GM18517 (cell line): Measurements from ENCODE around the gene SLC12A1.
"Not testable (repeated sequence)": the region's sequence is repeated elsewhere in the genome, so short reads cannot be mapped to it uniquely, and the experiment has no call there.

Experiments
- ATAC-seq: cut with Tn5 transposase; IDR thresholded peaks from one replicate; pipeline ENCODE4 v1.9.1; 2021; ENCODE audit warnings: mild to moderate bottlenecking, moderate library complexity; ENCODE audit not compliant: unreplicated experiment

SLC12A1 gene

DNA sequence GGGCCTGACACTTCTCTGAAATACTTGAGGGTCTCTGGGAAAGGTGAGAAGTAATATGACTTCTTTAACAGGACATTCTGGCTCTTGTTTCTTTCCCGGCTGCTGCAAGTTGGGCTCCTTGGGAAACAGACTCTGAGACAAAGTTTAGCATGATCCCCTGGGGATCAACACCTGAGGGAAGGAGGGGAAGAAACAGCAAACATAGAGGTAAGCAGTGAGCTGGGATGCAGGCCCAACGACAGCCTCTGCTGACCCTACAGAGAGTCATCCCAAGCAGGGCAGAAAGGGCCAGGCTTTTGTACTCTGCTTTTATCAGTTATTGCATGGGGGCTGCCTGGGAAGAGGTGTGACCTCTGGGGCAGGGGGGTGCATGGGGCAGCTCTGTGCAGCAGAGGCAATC lies 98.3 kb downstream of the SLC12A1 start:
- no peak for ATAC-seq

DNA sequence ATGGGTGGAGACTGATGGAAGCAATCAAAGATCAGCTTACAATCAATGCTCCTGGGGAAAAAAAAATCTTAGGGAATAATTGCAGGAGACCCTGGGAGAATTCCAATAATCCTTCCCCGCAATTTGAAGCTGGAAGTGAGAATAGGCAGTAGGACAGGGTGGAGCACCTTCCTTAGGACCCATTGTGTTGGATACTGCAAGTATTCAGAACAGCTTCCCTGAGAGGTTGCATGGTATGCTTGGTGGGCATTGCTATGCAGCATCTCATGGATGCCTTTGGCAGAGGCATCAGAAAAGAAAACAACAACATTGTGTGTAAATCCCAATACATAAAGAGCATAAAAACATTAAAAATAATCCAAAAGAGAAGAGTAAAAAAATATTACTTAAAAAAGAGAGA lies 100.5 kb downstream of the SLC12A1 start:
- no peak for ATAC-seq

DNA sequence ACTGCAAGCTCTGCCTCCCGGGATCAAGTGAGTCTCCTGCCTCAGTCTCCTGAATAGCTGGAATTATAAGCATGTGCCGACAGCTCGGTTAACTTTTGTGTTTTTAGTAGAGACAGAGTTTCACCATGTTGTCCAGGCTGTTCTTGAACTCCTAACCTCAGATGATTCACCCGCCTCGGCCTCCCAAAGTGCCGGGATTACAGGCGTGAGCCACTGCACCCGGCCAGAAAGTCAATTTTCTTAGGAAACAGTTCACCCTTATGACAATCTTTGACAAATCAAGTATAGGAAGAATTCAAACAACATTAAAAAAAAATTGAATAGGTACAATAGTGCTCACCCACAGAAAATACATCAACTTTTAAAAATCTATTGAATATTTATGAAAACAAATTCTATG lies 101.5 kb downstream of the SLC12A1 start:
- ATAC-seq: no peak

DNA sequence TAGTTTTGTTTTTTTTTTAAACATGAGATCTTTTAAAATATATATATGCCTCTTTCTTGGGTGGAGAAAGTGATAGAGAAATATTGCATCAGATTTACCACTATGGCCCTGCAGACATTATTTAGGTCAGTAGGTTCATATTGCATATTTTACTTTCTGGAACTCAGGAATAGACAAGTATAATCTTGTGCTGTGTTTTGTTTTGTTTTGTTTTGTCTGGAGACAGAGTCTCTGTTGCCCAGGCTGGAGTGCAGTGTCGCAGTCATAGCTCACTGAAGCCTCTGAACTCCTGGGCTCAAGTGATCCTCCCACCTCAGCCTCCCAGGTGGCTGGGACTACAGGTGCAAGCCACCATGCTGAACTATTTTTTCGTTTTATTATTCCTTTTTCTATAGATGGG lies 103.6 kb downstream of the SLC12A1 start:
- no peak for ATAC-seq

DNA sequence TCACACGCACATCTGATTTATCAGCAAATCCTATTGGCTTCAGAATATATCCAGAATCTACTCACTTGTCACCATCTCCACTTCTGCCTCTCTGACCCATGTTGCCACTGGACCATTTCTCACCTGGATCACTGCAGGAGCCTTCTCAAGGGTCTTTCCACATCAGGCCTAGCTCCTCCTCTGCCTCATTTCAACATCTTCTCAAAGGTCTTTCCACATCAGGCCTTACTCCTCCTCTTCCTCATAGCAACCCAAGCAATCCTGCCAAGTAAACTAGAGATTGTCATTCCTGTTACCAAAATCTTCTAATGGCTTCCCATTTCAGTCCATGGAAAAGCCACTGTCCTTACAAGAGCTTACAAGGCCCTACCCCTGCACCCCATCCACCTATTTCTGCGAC lies 107.1 kb downstream of the SLC12A1 start:
- ATAC-seq: no peak

DNA sequence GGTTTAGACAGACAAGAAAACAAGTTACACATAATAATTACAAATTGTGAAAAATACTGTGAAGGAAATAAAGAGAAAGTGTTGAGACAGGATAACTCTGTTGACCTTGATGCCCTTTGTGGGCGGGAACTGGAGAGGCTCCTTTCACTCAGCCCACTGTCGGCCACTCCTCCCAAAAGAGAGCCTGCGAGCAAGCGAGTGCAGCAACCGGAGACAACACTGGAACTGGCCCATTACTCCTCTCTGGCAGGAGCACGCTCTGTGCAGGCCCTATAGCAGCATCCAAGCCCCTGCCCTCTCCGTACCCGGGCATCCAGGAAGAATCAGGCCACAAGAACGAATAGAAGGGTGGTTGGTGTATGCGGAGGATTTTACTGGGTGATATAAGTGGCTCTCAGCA lies 108.9 kb downstream of the SLC12A1 start:
- no peak for ATAC-seq

DNA sequence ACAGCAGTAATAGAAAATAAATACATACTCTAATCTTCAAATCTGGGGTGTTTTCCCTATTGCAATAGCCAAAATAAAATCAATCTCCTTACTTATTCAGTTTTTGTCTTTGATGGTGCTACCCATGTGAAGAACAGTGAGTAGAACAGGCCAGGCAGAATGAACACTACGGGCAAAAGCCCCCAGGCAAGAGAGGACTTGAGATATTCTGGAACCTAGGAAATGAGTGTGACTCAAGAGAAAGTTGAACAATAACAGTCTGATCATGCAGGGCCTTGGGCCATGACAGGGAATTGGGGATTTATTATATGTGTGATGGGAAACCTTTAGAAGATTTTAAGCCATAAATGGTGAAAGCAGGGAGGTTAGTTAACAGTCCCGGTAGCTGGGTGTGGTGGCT lies 111.1 kb downstream of the SLC12A1 start:
- ATAC-seq: no peak

DNA sequence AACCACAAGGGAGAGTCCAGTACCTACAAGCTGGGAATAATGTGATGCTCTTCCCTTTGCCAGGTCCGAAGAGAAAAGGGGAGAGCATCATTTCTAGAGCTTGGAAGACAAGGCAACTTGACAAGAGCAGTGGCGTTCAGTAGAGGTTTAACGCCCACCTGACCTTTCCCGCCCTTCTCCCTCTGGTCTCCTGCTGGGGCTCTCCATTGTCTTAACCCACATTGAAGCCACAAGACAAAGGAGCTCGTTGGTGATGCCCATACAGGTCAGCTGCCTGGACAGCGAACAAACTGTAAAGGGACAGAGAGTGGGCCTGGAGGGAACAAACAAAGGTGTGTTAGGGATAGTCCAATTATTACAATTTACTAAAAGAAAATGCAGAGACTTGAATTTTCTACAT lies 112.0 kb downstream of the SLC12A1 start:
- no peak for ATAC-seq

DNA sequence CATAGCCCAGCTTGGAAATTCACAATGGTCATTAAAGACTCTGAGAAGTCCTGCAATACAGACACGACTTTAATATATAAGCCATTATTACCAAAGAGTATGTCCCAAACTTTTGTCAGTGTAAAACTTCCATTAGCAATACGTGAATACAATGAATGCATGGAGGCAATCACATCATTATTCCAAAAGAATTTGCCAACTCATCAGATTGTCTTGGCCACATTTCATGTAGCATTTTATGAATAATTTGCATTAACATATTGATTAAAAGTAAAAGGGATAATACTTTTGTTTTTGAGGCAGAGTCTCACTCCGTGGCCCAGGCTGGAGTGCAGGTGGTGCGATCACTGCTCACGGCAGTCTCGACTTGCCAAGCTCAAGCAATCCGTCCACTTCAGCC lies 117.2 kb downstream of the SLC12A1 start:
- no peak for ATAC-seq

DNA sequence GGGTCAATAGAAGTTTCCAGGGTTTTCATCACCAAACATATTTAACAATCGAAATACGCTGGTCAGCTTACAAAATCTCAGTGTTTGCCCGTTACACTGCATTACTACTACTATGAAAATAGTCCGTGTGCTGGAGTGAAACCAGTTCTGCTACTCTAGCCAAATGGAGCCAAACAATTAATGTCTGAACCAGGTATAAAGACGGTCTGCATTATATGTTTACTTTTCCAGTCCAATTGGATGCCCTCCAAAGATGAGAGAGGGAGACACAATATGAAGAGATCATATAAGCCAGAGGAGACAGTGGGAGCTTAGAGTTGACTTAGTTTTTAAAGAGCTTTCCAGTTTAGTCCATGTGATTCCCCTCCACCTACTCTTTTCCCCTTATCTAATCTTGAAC lies 118.8 kb downstream of the SLC12A1 start:
- ATAC-seq: no peak

DNA sequence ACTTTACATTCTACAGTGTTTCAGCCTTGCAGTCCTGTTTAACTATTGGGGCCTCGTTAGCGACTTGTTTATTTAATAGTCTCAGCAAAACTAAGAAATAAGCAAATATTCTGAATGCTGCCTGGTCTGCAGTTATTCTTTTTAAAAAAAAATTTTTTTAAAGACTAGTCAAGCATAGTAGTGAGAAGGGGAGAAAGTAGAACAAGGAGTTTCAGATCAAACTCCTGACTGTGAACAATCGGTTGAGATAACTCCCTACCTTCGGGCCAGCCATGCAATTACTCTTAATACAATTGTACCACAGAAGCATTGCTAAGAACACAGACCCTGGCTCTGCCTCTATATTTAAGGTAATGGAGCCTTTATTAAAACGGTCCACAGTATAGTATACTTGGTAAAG lies 119.3 kb downstream of the SLC12A1 start:
- ATAC-seq: no peak

DNA sequence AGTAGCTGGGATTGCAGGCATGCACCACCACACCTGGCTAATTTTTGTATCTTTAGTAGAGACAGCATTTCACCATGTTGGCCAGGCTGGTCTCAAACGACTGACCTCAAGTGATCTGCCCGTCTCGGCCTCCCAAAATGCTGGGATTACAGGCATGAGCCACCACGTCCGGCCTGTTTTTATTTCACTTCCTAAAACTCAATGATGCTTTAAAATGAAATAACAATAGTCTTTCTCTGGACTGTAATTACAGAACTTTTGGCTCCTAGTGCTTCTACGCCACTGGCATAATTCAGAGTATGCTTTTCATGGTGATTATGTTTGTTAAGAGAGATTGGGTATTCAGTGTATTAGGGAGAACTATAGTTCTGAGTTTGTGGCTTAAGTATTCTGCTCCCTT lies 120.1 kb downstream of the SLC12A1 start:
- ATAC-seq: not testable (repeated sequence)

DNA sequence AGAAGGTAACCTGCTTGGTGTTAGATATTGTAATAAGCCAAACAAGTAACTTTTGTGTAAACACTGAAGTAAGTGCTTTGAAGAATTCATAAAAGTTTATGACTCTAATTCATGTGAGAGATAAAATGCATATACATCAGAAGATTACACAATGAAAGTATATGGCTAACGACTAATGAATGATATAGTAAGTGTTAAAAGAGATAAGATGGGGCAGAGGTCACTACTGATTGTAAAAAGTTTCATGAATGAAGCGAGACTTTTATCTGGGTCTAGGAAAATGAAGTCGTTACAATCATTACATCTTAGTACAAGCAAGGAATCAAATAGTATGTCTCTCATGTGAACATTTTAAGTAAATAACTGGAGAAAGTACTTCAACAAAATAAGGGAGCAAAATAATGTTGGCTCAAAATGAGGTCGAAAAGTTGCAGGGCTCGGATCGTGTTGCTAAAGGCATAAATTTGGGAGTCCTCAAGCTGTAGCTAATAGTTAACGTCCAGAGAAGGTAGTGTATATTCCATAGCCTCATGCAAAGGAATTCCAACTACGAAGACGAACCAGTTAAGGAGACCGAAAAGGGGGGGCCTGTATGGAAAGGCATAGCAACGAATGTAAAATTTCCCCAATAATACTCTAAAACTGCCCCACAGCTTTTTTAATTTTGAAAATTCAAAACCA lies 124.1 kb downstream of the SLC12A1 start:
- no peak for ATAC-seq

DNA sequence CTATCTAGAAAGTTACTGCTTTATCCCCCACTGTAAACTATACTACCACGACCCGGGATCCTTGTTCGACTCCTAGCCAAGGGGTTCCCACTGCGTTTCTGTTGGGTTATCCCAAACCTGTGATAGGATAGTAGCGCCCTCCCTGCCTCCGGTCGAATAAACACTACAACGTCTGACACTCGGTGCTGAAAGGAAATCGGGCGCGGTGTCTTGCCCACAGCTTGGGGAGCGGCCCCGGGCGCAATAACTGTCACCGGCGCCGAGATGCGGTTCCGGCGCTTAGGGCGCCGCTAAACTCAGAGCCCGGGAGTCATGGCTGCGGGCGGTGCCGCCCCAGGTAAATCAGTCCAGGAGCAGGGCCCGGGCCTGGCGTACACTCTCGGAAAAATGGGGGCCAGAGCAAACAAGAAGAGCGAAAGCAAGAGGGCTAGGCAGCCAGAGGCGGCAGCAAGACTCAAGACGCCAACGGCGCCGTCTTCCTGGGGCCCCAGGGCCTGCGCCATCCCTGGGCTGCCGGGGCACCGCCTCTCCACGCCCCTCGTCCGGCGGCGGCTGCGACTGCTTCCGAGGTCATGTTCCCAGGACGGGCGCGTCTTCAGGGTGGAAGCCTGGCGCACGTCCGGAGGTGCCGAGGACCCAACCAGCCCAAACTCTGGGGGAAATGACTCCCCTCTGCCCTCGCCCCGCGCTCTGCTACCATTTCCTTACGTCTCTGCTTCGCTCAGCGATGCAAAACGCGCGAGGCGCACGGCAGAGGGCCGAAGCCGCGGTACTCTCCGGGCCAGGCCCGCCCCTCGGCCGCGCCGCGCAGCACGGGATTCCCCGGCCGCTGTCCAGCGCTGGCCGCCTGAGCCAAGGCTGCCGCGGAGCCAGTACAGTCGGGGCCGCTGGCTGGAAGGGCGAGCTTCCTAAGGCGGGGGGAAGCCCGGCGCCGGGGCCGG lies 125.0 kb downstream of the SLC12A1 start, which contains the start of gene DUT:
Gene DUT, plus strand, starts transcription at position 575 of the 941 bp plus-strand sequence. Its CDS starts 87 bp downstream, at position 662.
- ATAC-seq: peak; percentile 85

DNA sequence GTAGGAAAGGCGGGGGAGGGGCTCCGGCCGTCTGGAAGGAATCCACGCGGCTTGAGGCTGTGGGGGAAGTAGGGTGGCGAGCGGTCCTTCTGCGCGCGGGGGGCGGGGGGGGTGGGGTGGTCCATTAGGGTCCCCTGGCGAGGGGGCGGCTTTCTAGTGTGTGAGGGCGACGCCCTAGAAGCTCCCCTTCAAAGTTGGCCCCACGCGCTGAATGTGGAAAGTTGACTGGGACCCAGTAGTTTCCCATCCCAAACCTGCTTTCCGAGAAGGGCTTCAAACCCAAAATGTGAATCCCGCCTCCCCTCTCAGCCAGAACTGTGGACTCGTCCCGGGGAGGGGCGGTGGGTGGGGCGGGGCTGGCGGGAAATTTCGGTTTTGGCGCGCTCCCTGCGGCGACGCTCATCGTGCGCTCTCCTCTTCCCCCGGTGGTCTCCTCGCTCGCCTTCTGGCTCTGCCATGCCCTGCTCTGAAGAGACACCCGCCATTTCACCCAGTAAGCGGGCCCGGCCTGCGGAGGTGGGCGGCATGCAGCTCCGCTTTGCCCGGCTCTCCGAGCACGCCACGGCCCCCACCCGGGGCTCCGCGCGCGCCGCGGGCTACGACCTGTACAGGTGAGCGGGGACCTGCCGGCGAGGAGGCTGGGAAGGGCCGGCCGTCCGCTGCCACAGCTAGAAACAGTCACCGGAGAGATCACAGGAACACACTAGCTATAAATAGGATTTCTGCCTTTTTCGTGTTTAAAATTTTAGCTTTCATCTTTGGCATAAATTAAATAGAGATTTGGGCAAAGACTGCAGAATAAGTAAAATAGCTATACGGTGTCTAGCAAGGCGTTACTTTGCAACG lies 125.9 kb downstream of the SLC12A1 start:
- peak; percentile 32 for ATAC-seq

DNA sequence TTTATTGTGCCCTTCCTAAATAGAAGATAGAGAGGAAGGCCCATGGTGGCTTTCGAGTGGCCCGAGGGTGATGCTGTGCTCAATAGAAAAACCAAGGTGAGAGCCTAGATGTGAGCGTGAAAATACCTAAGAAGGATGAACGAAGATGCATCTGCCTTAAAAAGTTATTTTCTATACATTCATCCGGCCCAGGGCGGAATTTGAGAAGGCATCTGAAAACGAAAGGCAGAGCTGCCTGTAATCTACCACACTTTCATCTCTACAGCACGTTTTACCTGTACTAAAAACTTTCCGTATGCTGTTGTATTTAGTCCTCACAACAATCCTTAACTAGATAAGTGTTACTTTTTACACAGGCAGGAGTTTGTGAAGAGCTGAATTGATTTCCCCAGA lies 126.5 kb downstream of the SLC12A1 start:
- no peak for ATAC-seq

DNA sequence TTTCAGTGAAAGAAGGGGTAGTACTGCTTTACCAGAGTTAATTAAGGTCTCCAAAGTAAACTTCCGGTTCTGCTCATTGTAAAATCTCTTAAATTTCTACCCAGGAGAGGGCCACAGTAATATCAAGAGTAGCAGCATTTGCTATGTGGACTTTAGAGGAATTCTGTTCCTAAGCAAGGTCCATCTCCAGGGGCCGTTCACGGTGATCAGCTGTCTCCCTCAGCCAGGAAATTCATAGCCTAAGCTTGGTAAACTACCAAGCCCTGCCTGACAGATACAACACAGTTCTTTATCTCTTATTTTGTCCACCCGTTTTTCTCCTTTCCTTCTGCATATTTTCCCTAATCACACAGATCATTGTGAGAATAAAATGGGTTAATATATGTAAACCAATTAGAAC lies 127.4 kb downstream of the SLC12A1 start:
- no peak for ATAC-seq

DNA sequence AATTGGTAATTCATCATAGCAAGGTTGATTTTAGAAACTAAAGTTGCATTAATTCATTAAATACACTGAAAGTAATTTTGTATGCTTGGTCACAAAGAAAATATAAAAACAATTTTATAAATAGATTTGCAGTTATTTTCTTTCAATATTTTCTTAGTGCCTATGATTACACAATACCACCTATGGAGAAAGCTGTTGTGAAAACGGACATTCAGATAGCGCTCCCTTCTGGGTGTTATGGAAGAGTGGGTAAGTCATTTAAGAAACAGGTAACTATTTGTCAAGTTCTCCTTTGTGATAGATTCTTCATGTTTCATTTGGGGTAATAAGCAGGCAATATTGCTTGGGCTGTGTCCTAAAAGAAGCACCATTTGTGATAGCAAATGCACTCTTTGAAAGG lies 128.2 kb downstream of the SLC12A1 start:
- no peak for ATAC-seq

DNA sequence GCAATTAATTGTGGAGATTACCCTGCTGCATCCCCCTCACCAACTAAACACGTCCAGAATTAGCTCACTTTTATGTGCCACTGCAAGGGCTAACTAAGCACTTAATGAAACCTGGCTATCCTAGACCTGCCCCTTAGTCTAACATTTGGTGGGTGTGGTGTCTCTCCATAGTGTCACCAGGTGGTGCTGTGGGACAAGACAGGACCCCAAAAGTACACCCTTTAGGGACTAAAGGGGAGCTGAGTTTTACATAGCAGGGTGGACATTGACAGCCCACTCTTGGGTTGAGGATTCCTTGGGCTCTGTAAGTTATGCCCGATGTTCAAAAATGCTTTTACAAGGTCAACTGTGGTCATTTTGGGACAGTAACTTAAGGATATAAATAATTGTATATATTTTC lies 130.8 kb downstream of the SLC12A1 start:
- no peak for ATAC-seq

DNA sequence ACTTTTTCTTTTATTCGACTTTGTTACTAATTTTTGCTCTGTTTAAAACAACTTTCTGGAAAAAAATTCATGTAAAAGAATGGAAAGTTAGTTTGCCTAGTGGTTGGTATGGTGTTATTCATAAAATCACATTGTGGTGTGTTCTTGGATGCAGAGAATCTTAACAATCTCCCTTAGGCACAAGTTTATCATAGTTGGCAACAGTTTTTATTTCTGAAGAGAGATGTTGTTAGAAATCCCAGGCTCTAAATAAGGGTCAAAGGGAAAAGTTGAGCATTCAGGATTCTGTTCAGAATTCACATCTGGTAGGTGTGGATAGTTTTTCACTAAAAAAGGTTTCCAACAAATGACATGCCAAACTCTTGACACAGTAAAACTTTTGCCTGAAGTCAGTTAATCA lies 131.5 kb downstream of the SLC12A1 start:
- no peak for ATAC-seq

DNA sequence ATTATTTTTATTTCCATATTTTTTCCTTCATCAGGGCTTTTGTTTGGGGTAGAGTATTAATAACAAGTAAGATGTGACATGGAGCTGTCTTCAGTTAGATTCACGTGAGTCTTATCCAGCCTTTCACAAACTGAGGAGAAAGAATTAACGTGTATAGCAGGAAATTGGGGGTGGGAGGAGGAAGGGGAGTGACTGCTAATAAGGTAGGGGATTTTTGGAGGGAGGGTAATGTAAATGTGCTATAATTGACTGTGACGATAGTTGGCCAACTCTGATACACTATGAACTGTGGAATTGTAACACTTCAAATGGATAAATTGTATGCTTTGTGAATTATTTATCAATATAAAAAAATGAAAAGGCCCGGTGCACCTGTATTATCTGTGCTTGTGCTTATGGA lies 134.0 kb downstream of the SLC12A1 start:
- no peak for ATAC-seq
